SJSA1 (cell line): ENCODE data around the gene ESF1. TPM values are rescaled to one million over a fixed set of nuclear protein-coding genes. Genes with fewer than 3 reads are reported as not detected.

ENCODE experiments used
- DNase-seq, 2 experiments: peaks; one replicate each; pipeline ENCODE4 v3.0.0-alpha.2; 2015 to 2020; ENCODE audit warnings: low spot score in 2 of 2, low read depth in 1 of 2
- H3K27ac ChIP-seq: fragments of 250-450 bp; sonication (Bioruptor Pico); 2 replicates; pipeline ENCODE4 v1.5.1; 2020; ENCODE audit warnings: mild to moderate bottlenecking, moderate library complexity
- H3K27me3 ChIP-seq: fragments of 250-450 bp; sonication (Bioruptor Pico); replicated peaks from 2 replicates; pipeline ENCODE4 v1.5.1; 2020; ENCODE audit warnings: mild to moderate bottlenecking, moderate library complexity
- H3K36me3 ChIP-seq: fragments of 250-450 bp; sonication (Bioruptor Pico); 2 replicates; pipeline ENCODE4 v1.5.1; 2020; ENCODE audit warnings: mild to moderate bottlenecking
- H3K4me1 ChIP-seq: fragments of 250-450 bp; sonication (Bioruptor Pico); replicated peaks from 2 replicates; pipeline ENCODE4 v1.6.1; 2021; ENCODE audit warnings: mild to moderate bottlenecking
- H3K4me3 ChIP-seq: fragments of 250-450 bp; sonication (Bioruptor Pico); 2 replicates; pipeline ENCODE4 v1.5.1; 2020; ENCODE audit warnings: mild to moderate bottlenecking
- H3K9me3 ChIP-seq: fragments of 250-450 bp; sonication (Bioruptor Pico); replicated peaks from 2 replicates; pipeline ENCODE4 v1.5.1; 2020; ENCODE audit warnings: mild to moderate bottlenecking
- total RNA-seq: library from RNA; depleted of rRNA; stranded (reverse); fragments of >200 nt; shearing (Covaris generic); gene quantifications from 2 replicates; pipeline ENCODE4 v1.2.3, GENCODE V29; 2014

ESF1 gene
- total RNA-seq, 1 experiment from 2014 or later: 20.5 TPM

GRCh38 chr20:13800728-13801134, 16.0 kb upstream of the ESF1 start:
- Histone ChIP-seq H3K4me1 (no peaks in the 10 kb centered on the region), H3K27me3 (no peaks in the 10 kb centered on the region), H3K27ac (no peak overlapping the region), H3K4me3 (no peak overlapping the region), H3K9me3 (no peaks in the 10 kb centered on the region), H3K36me3 (peaks cover 83% of the 10 kb centered on the region)
- no peak for DNase-seq

GRCh38 chr20:13799974-13800373, 15.3 kb upstream of the ESF1 start:
- Histone ChIP-seq H3K4me1 (no peaks in the 10 kb centered on the region), H3K4me3 (no peak overlapping the region), H3K27me3 (no peaks in the 10 kb centered on the region), H3K36me3 (peaks cover 85% of the 10 kb centered on the region), H3K9me3 (no peaks in the 10 kb centered on the region), H3K27ac (no peak overlapping the region)
- DNase-seq: no peak

- no peak for DNase-seq
- H3K4me3 ChIP-seq: no peak overlapping the region
- H3K4me1 ChIP-seq: no peaks in the 10 kb centered on the region
- H3K9me3 ChIP-seq: no peaks in the 10 kb centered on the region
- no peaks in the 10 kb centered on the region for H3K27me3 ChIP-seq
- H3K27ac ChIP-seq: no peak overlapping the region
- H3K36me3 ChIP-seq: peaks cover 86% of the 10 kb centered on the region
Observed at GRCh38 chr20:13799040-13799439, 14.3 kb upstream of the ESF1 start.

- H3K4me3 ChIP-seq: no peak overlapping the region
- peaks cover 89% of the 10 kb centered on the region for H3K36me3 ChIP-seq
- no peak for DNase-seq
- no peaks in the 10 kb centered on the region for H3K27me3 ChIP-seq
- no peaks in the 10 kb centered on the region for H3K4me1 ChIP-seq
- H3K9me3 ChIP-seq: no peaks in the 10 kb centered on the region
- H3K27ac ChIP-seq: no peak overlapping the region
Observed at GRCh38 chr20:13794667-13795066, 9.9 kb upstream of the ESF1 start.

GRCh38 chr20:13793001-13793400, 8.3 kb upstream of the ESF1 start:
- no peaks in the 10 kb centered on the region for H3K9me3 ChIP-seq

GRCh38 chr20:13791540-13792459, 7.1 kb upstream of the ESF1 start:
- H3K36me3 ChIP-seq: peaks cover 92% of the 10 kb centered on the region
- no peaks in the 10 kb centered on the region for H3K27me3 ChIP-seq
- no peaks in the 10 kb centered on the region for H3K9me3 ChIP-seq
- no peak for DNase-seq
- no peaks in the 10 kb centered on the region for H3K4me1 ChIP-seq
- no peak overlapping the region for H3K4me3 ChIP-seq
- H3K27ac ChIP-seq: no peak overlapping the region

More at GRCh38 chr20:13793001-13793400, 8.3 kb upstream of the ESF1 start:
- Histone ChIP-seq H3K27ac (no peak overlapping the region), H3K4me3 (no peak overlapping the region), H3K4me1 (no peaks in the 10 kb centered on the region), H3K36me3 (peaks cover 91% of the 10 kb centered on the region), H3K27me3 (no peaks in the 10 kb centered on the region)
- DNase-seq: no peak

- Histone ChIP-seq H3K27me3 (no peaks in the 10 kb centered on the region), H3K27ac (no peak overlapping the region), H3K4me1 (peaks cover 8% of the 10 kb centered on the region), H3K9me3 (no peaks in the 10 kb centered on the region), H3K4me3 (no peak overlapping the region), H3K36me3 (peaks cover 84% of the 10 kb centered on the region)
- no peak for DNase-seq
Observed at GRCh38 chr20:13790708-13791107, 6.0 kb upstream of the ESF1 start.

GRCh38 chr20:13788167-13788834, 3.6 kb upstream of the ESF1 start:
- DNase-seq: peak; percentile 20 to 49
- no peak overlapping the region for H3K4me3 ChIP-seq
- H3K4me1 ChIP-seq: peaks cover 15% of the 10 kb centered on the region
- no peaks in the 10 kb centered on the region for H3K9me3 ChIP-seq
- no peak overlapping the region for H3K27ac ChIP-seq
- no peaks in the 10 kb centered on the region for H3K27me3 ChIP-seq
- peaks cover 63% of the 10 kb centered on the region for H3K36me3 ChIP-seq

- Histone ChIP-seq H3K9me3 (no peaks in the 10 kb centered on the region), H3K36me3 (peaks cover 56% of the 10 kb centered on the region), H3K27ac (no peak overlapping the region)
Observed at GRCh38 chr20:13786143-13786828, 1.6 kb upstream of the ESF1 start.

GRCh38 chr20:13784271-13784892, 337 bp downstream of the ESF1 start:
- H3K4me3 ChIP-seq: peak overlapping the region; percentile 72

More at GRCh38 chr20:13786143-13786828, 1.6 kb upstream of the ESF1 start:
- H3K4me1 ChIP-seq: peaks cover 15% of the 10 kb centered on the region
- no peaks in the 10 kb centered on the region for H3K27me3 ChIP-seq
- peak overlapping the region; percentile 72 for H3K4me3 ChIP-seq
- DNase-seq: no peak

GRCh38 chr20:13783528-13783927, 1.2 kb downstream of the ESF1 start:
- peak overlapping the region; percentile 72; the same call in 1 of the 2 replicates for H3K4me3 ChIP-seq
- no peak for DNase-seq
- no peaks in the 10 kb centered on the region for H3K27me3 ChIP-seq
- H3K9me3 ChIP-seq: no peaks in the 10 kb centered on the region
- peaks cover 50% of the 10 kb centered on the region for H3K36me3 ChIP-seq
- H3K4me1 ChIP-seq: peaks cover 15% of the 10 kb centered on the region
- no peak overlapping the region for H3K27ac ChIP-seq

More at GRCh38 chr20:13784271-13784892, 337 bp downstream of the ESF1 start:
- Histone ChIP-seq H3K4me1 (peaks cover 15% of the 10 kb centered on the region), H3K27me3 (no peaks in the 10 kb centered on the region), H3K27ac (peak overlapping the region; percentile 55; the same call in 1 of the 2 replicates), H3K36me3 (peaks cover 55% of the 10 kb centered on the region), H3K9me3 (no peaks in the 10 kb centered on the region)
- DNase-seq: no peak

- Histone ChIP-seq H3K36me3 (peaks cover 74% of the 10 kb centered on the region), H3K27me3 (no peaks in the 10 kb centered on the region; the same call in 1 of the 2 replicates), H3K4me1 (peaks cover 9% of the 10 kb centered on the region; the same call in 1 of the 2 replicates), H3K9me3 (no peaks in the 10 kb centered on the region), H3K4me3 (no peak overlapping the region), H3K27ac (no peak overlapping the region)
- DNase-seq: no peak
Observed at GRCh38 chr20:13778827-13779226, 5.9 kb downstream of the ESF1 start.

GRCh38 chr20:13777171-13777601, 7.5 kb downstream of the ESF1 start:
- Histone ChIP-seq H3K9me3 (no peaks in the 10 kb centered on the region), H3K4me3 (no peak overlapping the region), H3K36me3 (peaks cover 81% of the 10 kb centered on the region), H3K4me1 (peaks cover 4% of the 10 kb centered on the region; the same call in 1 of the 2 replicates), H3K27me3 (no peaks in the 10 kb centered on the region; the same call in 1 of the 2 replicates), H3K27ac (no peak overlapping the region)
- no peak for DNase-seq
